GM12875 (cell line): ENCODE data around the gene GLT6D1.

Source experiments
- H3K4me3 ChIP-seq: one replicate; pipeline ENCODE4 v1.5.1; 2011; ENCODE audit warnings: low read depth, low read length, control low read depth
- TF ChIP-seq, protein P1 (sequence below): IDR thresholded peaks from 2 replicates; pipeline ENCODE4 v1.5.1; 2011; ENCODE audit warnings: low read depth, mild to moderate bottlenecking, control low read depth, inconsistent platforms, low read length, moderate library complexity, borderline replicate concordance; ENCODE audit not compliant: insufficient read depth

The GLT6D1 gene

DNA sequence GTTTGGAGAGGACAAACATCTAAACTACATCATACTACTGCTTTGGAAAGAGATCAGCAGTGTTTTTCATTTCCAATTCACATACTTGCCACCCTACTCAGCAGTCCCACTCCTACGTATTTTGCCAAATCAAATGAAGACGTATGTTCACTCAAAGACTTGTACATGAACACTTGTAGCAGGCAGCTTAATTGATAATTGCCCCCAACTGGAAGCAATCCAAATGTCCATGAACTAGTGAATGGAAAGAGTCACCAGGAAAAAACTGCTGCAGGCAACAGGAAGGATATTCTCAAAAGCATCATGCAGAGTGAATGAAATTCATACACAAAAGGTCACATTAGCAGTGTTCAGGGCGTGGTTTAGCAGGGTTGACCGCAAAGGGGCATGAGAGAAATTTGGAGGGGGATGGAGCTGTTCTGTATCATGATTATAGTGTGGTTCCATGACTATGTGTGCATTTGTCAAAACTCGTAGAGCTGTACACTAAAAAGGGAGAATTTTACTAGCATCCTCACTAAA lies 39.0 kb downstream of the GLT6D1 start:
- no peak overlapping the region for H3K4me3 ChIP-seq
- TF ChIP-seq, protein P1, sequence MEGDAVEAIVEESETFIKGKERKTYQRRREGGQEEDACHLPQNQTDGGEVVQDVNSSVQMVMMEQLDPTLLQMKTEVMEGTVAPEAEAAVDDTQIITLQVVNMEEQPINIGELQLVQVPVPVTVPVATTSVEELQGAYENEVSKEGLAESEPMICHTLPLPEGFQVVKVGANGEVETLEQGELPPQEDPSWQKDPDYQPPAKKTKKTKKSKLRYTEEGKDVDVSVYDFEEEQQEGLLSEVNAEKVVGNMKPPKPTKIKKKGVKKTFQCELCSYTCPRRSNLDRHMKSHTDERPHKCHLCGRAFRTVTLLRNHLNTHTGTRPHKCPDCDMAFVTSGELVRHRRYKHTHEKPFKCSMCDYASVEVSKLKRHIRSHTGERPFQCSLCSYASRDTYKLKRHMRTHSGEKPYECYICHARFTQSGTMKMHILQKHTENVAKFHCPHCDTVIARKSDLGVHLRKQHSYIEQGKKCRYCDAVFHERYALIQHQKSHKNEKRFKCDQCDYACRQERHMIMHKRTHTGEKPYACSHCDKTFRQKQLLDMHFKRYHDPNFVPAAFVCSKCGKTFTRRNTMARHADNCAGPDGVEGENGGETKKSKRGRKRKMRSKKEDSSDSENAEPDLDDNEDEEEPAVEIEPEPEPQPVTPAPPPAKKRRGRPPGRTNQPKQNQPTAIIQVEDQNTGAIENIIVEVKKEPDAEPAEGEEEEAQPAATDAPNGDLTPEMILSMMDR: no peak

DNA sequence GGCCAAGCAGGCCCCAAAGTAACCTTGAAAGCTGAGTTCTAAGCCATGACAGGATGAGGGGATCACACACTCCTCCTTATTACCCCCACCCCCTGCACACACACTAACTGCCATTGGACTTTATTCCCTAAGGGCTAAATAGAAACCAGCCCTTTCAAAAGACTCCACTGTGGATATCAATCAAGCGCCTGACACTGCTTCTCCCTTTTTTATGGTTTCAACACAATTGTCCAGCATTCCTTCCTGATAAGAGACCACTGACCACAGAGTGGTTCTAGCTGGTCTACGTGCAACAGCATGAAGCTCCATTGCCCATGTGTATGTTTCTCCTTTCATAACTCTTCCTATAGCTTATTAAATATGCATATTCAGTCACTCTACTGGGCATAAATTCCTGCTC lies 43.1 kb downstream of the GLT6D1 start:
- TF ChIP-seq, protein P1: no peak

DNA sequence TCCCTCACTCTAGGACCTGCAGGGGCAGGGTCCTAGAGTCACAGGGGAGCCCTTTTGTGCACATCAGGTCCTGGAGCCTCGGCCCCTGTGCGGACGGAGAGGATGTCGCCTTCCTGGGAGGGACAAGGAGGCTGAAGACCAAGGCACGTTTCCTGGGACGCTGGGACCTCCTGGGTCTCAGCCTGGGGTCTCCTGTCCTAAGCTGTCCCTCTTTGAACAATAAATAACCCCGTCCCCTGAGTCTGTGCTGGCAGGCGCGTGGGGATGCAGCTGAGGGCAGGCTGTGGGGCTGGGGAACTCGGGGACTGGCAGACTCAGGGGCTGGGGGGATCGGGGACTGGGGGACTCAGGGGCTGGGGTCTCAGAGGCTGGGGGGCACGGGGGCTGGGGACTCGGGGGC lies 46.7 kb downstream of the GLT6D1 start:
- no peak overlapping the region for H3K4me3 ChIP-seq
- TF ChIP-seq, protein P1: no peak

More for the DNA sequence above, 43.1 kb downstream of the GLT6D1 start:
- H3K4me3 ChIP-seq: no peak overlapping the region

DNA sequence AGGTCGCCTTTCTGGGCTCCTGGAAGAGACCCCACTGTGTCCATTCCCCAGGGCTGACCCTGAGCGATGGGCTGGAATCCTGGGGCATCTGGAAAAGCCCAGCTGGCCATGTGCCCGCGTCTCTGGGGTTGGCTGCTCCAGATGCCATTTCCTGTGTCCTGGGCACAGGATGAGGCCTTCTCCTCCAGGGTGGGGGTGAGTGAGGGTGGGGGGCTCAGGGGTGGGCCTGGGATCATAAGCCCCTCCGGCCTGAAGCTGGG lies 47.1 kb downstream of the GLT6D1 start:
- H3K4me3 ChIP-seq: no peak overlapping the region
- TF ChIP-seq, protein P1: no peak

DNA sequence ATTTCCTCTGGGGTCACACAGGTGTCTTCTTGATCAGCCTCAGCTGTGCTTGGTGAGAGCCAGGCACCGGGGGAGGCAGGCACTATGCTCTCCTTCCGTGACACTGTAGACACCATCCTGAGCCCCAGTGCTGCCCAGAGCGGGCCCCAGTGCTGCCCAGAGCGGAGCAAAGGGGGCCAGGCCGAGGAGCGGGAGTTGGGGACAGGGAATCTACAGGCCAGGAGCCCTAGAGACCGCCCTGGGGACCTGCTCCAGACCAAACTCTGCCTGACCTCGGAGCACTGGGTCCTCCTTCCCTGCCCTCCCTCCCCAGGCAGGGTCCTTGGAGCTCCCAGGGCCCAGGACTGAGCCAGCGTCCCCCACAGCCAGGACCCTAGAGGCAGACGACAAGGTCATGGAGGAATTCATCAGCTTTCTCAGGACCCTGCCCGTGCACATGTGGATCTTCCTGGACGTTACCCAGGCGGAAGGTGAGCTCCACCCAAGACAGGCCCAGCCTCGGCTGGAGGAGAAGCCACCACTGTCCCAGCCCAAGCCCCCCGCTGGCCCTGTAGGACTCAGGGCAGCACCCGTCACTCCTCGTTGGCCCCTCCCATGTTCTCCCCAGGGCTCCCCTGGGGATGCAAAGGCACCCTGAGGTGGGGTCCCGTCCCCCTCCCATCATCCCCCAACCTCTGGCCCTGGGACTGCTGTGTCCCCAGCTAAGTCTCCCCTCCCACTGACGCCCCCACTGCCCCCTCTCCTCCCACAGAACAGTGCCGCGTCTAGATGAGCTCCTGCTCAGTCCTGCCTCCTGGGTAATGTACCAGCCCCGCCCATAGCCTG lies 47.6 kb downstream of the GLT6D1 start:
- no peak overlapping the region for H3K4me3 ChIP-seq
- TF ChIP-seq, protein P1: no peak

DNA sequence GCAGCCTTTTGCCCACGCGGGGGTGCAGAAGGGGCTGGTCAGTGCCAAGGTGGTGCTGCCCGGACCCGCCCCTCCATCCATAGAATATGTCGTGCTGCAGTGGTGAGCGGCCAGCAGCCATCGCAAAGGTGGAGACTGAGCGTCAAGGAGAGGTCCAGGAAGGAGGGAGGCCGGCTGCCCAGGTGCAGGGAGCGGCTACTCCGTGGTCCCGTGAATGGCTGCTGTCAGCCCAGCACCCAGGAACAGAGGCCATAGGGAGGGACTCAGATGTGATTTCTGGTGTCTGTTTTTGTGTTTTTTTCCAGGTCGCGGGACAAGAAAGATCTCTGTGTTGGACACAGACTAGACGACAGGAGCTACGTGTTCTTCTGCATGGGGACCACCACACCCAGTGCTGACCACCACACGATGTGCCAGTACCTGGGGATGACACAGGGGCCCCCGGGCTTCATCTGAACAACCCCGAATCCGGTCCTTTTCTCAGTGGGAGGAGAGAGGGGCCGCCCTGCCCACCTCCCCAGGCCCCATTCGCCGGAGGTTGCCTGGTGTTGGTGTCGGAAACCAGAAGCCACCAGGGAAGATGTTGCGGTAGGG lies 48.8 kb downstream of the GLT6D1 start:
- TF ChIP-seq, protein P1: no peak
- H3K4me3 ChIP-seq: no peak overlapping the region
